ENCODE data around the gene GNL3L.
"Not testable (repeated sequence)": the region's sequence is repeated elsewhere in the genome, so short reads cannot be mapped to it uniquely, and the experiment has no call there.

Gene GNL3L

GRCh38 chrX:54529552-54530356 is at the start of gene GNL3L:
Gene GNL3L (plus strand): TSS chrX:54530219. CDS start chrX:54532567, 2,348 bp downstream.
- H3K4me3 ChIP-seq (ENCODE audit: low read length) = peak within 1 kb of the TSS; percentile 91
- no peak for TF ChIP-seq CTCF (conservative IDR thresholded peaks at IDR 0.05; ENCODE audit: low read depth, low read length)
- peak; percentile 43 for DNase-seq (ENCODE audit: low read depth)

GRCh38 chrX:54482839-54483593 is 47.0 kb upstream of the GNL3L start:
- no peak for TF ChIP-seq CTCF (conservative IDR thresholded peaks at IDR 0.05; ENCODE audit: low read depth, low read length)
- DNase-seq (ENCODE audit: low read depth) = no peak
- H3K4me3 ChIP-seq (ENCODE audit: low read length) = no peak overlapping the region

GRCh38 chrX:54483946-54484345 is 46.1 kb upstream of the GNL3L start:
- no peak for DNase-seq (ENCODE audit: low read depth)
- no peak overlapping the region for H3K4me3 ChIP-seq (ENCODE audit: low read length)
- TF ChIP-seq CTCF (conservative IDR thresholded peaks at IDR 0.05; ENCODE audit: low read depth, low read length) = no peak

- DNase-seq (ENCODE audit: low read depth) = no peak
- TF ChIP-seq CTCF (conservative IDR thresholded peaks at IDR 0.05; ENCODE audit: low read depth, low read length) = no peak
- H3K4me3 ChIP-seq (ENCODE audit: low read length) = no peak overlapping the region
These were observed 45.4 kb upstream of the GNL3L start for GRCh38 chrX:54484666-54485065.

- DNase-seq (ENCODE audit: low read depth); H3K4me3 ChIP-seq (ENCODE audit: low read length): not testable (repeated sequence)
These were observed 40.2 kb upstream of the GNL3L start for GRCh38 chrX:54489819-54490218.

- TF ChIP-seq CTCF (conservative IDR thresholded peaks at IDR 0.05; ENCODE audit: low read depth, low read length) = no peak
- H3K4me3 ChIP-seq (ENCODE audit: low read length) = no peak overlapping the region
- no peak for DNase-seq (ENCODE audit: low read depth)
These were observed 37.7 kb upstream of the GNL3L start for GRCh38 chrX:54492340-54492739.

- DNase-seq (ENCODE audit: low read depth) = no peak
- H3K4me3 ChIP-seq (ENCODE audit: low read length) = peak overlapping the region; percentile 60
- TF ChIP-seq CTCF (conservative IDR thresholded peaks at IDR 0.05; ENCODE audit: low read depth, low read length) = no peak
These were observed 35.6 kb upstream of the GNL3L start for GRCh38 chrX:54494166-54494988.

Measured in retinal pigment epithelial cell (primary cell).